Calu3 (cell line): ENCODE measurements around the gene NCAM2. TPM values are rescaled to one million over a fixed set of nuclear protein-coding genes. Genes with fewer than 3 reads are reported as not detected.

Experiments used
- BruUV-seq: library from RNA; stranded (reverse); fragments of 400-500 nt; replicated peaks from 2 replicates; lab custom pipeline; 2021; lab: Mats Ljungman, UMichigan
- CTCF ChIA-PET: fragments of 300-600 bp; sonication (Branson Sonifier 250); formaldehyde crosslinking; loops from one replicate; lab custom pipeline; 2022; ENCODE audit warnings: antibody characterized with exemption; lab: Charles Lee
- DNase-seq: peaks from one replicate; pipeline ENCODE4 v3.0.0; 2022
- H3K27ac Mint-ChIP-seq: one replicate; pipeline ENCODE4 v1.8.0; 2022; ENCODE audit warnings: mixed read lengths; ENCODE audit not compliant: unreplicated experiment
- H3K27me3 Mint-ChIP-seq: one replicate; pipeline ENCODE4 v1.8.0; 2022; ENCODE audit warnings: mixed read lengths; ENCODE audit not compliant: unreplicated experiment
- H3K36me3 Mint-ChIP-seq: one replicate; pipeline ENCODE4 v1.8.0; 2022; ENCODE audit warnings: mild to moderate bottlenecking, moderate library complexity, mixed read lengths; ENCODE audit not compliant: insufficient read depth, unreplicated experiment
- H3K4me1 Mint-ChIP-seq: one replicate; pipeline ENCODE4 v1.8.0; 2022; ENCODE audit warnings: mild to moderate bottlenecking, low read depth, mixed read lengths; ENCODE audit not compliant: unreplicated experiment
- H3K4me3 Mint-ChIP-seq: one replicate; pipeline ENCODE4 v1.8.0; 2022; ENCODE audit warnings: mild to moderate bottlenecking, low read depth, moderate library complexity, mixed read lengths; ENCODE audit not compliant: unreplicated experiment
- H3K9me3 Mint-ChIP-seq: one replicate; pipeline ENCODE4 v1.8.0; 2022; ENCODE audit warnings: low read depth, mixed read lengths; ENCODE audit not compliant: unreplicated experiment
- intact Hi-C: fragments of 100-400 bp; cut with micrococcal nuclease; formaldehyde crosslinking; loops from one replicate; pipeline ENCODE4 v1.10.0; 2022; ENCODE audit not compliant: unreplicated experiment
- total RNA-seq: library from RNA; stranded (reverse); gene quantifications from 2 replicates; pipeline ENCODE4 v1.2.3, GENCODE V29; 2022
- TF ChIP-seq, protein P1 (sequence below): fragments of 200-600 bp; IDR thresholded peaks from one replicate; pipeline ENCODE4 v1.8.0; 2022; ENCODE audit warnings: antibody characterized with exemption; ENCODE audit not compliant: unreplicated experiment

The NCAM2 gene
- total RNA-seq, 1 experiment from 2014 or later, result not detected

DNA sequence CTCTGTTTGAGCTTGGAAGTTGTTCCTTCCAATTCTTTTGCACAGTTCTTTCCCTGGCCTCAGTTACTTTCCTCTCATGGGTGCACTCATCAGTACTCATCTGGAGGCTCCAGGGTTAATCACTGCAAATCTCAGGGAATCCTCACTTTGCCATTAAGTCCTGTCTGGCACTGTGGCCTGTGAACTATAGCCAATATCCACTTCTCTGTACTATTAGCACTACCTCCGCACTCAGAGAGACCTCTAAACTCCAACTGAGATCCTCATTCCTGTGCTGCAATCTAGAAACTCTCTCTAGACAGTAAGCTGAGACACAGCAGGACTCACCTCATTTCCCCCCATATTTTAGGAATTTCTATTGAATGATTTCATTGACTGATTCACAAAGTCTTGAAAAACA lies 311.3 kb downstream of the NCAM2 start:
- no TSS peak for BruUV-seq
- intact Hi-C loops, result no loop called here
- Mint-ChIP-seq H3K4me1 (no peaks in the 10 kb centered on the region), H3K36me3 (no peaks in the 10 kb centered on the region), H3K4me3 (no peak overlapping the region), H3K9me3 (peaks cover 4% of the 10 kb centered on the region), H3K27ac (no peak overlapping the region), H3K27me3 (no peaks in the 10 kb centered on the region)
- CTCF ChIA-PET, result no interaction called here
- DNase-seq, result no peak
- TF ChIP-seq, protein P1, sequence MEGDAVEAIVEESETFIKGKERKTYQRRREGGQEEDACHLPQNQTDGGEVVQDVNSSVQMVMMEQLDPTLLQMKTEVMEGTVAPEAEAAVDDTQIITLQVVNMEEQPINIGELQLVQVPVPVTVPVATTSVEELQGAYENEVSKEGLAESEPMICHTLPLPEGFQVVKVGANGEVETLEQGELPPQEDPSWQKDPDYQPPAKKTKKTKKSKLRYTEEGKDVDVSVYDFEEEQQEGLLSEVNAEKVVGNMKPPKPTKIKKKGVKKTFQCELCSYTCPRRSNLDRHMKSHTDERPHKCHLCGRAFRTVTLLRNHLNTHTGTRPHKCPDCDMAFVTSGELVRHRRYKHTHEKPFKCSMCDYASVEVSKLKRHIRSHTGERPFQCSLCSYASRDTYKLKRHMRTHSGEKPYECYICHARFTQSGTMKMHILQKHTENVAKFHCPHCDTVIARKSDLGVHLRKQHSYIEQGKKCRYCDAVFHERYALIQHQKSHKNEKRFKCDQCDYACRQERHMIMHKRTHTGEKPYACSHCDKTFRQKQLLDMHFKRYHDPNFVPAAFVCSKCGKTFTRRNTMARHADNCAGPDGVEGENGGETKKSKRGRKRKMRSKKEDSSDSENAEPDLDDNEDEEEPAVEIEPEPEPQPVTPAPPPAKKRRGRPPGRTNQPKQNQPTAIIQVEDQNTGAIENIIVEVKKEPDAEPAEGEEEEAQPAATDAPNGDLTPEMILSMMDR, result no peak

DNA sequence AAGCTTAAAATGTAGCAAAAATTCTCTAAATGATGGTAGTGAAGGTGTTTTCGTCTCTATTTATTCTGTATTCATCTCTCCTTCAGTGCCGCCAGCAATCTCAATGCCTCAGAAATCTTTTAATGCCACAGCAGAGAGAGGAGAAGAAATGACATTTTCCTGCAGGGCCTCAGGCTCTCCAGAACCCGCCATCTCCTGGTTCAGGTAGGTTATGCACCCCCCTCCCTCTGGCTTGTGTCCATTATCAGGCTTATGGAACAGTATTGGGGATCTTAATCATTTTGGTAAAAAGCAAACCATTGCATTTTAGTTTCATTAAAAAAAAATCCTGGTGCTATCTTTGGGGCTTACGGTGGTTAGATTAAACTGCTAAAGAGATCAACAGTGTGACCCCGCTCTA lies 326.1 kb downstream of the NCAM2 start:
- Mint-ChIP-seq H3K27ac (no peak overlapping the region), H3K4me1 (no peaks in the 10 kb centered on the region), H3K36me3 (no peaks in the 10 kb centered on the region), H3K4me3 (no peak overlapping the region), H3K9me3 (peaks cover 6% of the 10 kb centered on the region), H3K27me3 (no peaks in the 10 kb centered on the region)
- intact Hi-C loops, result no loop called here
- CTCF ChIA-PET, result no interaction called here
- no peak for DNase-seq
- TF ChIP-seq, protein P1, result no peak
- BruUV-seq, result no TSS peak

DNA sequence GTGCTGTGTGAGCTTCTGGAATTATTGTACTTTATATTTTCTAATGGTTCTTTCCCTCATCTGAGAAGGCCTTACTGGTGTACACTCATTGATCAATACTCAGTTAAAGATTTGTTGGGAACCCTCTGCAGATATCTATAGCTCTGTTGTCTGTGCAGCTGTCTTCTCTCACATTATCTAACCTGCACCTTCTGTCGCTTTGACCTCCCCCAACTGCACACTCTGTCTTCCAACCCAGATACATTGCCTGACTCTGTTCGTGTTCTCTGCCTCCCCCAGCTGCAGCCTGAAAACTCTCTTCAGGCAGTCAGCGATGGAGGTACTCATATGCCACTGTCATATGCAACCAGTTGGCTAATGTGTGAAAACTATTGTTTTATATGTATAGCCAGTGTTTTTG lies 334.3 kb downstream of the NCAM2 start:
- CTCF ChIA-PET, result no interaction called here
- intact Hi-C loops, result no loop called here
- H3K4me3 Mint-ChIP-seq, result no peak overlapping the region
- TF ChIP-seq, protein P1, result no peak
- no peaks in the 10 kb centered on the region for H3K27me3 Mint-ChIP-seq
- no peak for DNase-seq
- H3K4me1 Mint-ChIP-seq, result no peaks in the 10 kb centered on the region
- no TSS peak for BruUV-seq
- H3K9me3 Mint-ChIP-seq, result peaks cover 5% of the 10 kb centered on the region
- no peaks in the 10 kb centered on the region for H3K36me3 Mint-ChIP-seq
- H3K27ac Mint-ChIP-seq, result no peak overlapping the region

DNA sequence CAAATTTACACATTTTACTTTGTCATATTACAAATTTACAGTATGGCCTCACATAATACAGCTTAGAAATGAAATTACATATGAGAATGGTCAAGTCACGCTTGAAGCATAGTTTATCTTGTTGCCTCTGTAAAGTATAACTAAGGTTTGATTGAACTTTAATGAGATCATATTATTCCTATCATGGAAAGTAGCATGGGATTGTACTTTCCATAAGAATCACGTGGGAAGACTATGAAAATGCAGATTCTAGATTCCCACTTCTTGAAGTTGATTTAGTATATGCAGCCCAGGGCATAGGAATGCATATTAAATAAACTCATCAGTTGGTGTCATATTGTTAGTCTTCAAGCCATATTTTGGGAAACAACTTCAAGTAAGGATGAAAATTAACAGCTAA lies 342.8 kb downstream of the NCAM2 start:
- no peak for DNase-seq
- Mint-ChIP-seq H3K9me3 (peaks cover 5% of the 10 kb centered on the region), H3K36me3 (no peaks in the 10 kb centered on the region), H3K27me3 (no peaks in the 10 kb centered on the region), H3K4me3 (no peak overlapping the region), H3K4me1 (no peaks in the 10 kb centered on the region), H3K27ac (no peak overlapping the region)
- CTCF ChIA-PET, result no interaction called here
- intact Hi-C loops, result no loop called here
- TF ChIP-seq, protein P1, result no peak
- BruUV-seq, result no TSS peak

DNA sequence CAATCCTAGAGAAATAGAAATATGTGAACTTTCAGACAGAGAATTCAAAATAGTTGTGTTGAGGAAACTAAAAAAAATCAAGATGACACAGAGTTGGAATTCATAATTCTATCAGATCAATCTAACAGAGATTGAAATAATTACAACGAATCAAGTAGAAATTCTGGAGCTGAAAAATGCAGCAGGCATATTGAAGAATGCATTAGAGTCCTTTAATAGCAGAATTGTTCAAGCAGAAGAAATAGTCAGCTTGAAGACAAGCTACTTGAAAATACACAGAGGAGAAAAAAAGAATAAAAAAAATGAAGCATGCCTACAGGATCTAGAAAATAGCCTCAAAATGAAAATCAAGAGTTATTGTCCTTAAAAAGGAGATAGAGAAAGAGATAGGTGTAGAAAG lies 347.1 kb downstream of the NCAM2 start:
- DNase-seq, result no peak
- intact Hi-C loops, result no loop called here
- CTCF ChIA-PET, result no interaction called here
- no TSS peak for BruUV-seq
- TF ChIP-seq, protein P1, result no peak
- Mint-ChIP-seq H3K4me1 (no peaks in the 10 kb centered on the region), H3K4me3 (no peak overlapping the region), H3K27me3 (no peaks in the 10 kb centered on the region), H3K9me3 (peaks cover 10% of the 10 kb centered on the region), H3K27ac (no peak overlapping the region), H3K36me3 (no peaks in the 10 kb centered on the region)
